ENCODE data around the gene PHF20. TPM values are rescaled to one million over a fixed set of nuclear protein-coding genes. Genes with fewer than 3 reads are reported as not detected.

PHF20 gene
- total and polyA plus RNA-seq, 12 donors = 23.4 to 44.7 (median 36.0) TPM

- ATAC-seq (no peak), DNase-seq (no peak)
- Histone ChIP-seq H3K9me3 (no peaks in the 10 kb centered on the region), H3K4me3 (no peak overlapping the region), H3K27me3 (no peaks in the 10 kb centered on the region), H3K27ac (no peak overlapping the region), H3K36me3 (no peaks in the 10 kb centered on the region), H3K4me1 (peaks cover 0 to 13% (median 0%) of the 10 kb centered on the region in 9 donors)
- WGBS, 2 donors = 59 to 87% methylated on average over 3 of the region's 3 CpGs
- intact Hi-C loops (cut with DNase I) = loop anchor here in 1 of 10 donors (10.0 kb wide), 1 partner anchor 453 kb away; no protein-coding TSS in a partner anchor
- TF ChIP-seq CTCF (IDR thresholded peaks at IDR 0.05) = no peak
These were observed 210.2 kb downstream of the PHF20 start for GRCh38 chr20:35981969-35982368.

DNA sequence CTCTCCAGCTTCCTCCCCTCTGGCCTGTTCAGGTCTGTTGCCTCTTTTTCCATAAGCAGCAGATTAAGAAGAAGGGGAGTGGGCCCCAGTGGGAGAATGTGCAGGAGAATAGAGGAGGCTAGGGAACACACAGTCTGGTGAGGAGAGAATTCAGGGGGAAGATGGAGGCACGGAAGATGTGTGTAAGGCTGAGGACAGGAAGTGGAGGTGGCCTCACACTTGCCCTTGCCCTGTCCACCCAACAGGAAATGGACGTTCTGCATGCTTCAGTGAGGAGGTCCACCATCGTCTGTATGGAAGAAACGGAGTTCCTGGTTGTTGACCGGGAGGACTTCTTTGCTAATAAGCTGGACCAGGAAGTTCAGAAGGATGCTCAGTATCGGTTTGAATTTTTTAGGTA is 212.6 kb downstream of the PHF20 start:
- H3K27me3 ChIP-seq = no peaks in the 10 kb centered on the region
- H3K9me3 ChIP-seq = no peaks in the 10 kb centered on the region
- H3K27ac ChIP-seq = no peak overlapping the region
- no peak for TF ChIP-seq CTCF (IDR thresholded peaks at IDR 0.05)
- no peak overlapping the region for H3K4me3 ChIP-seq
- ATAC-seq = no peak
- no peaks in the 10 kb centered on the region for H3K4me1 ChIP-seq
- no peaks in the 10 kb centered on the region for H3K36me3 ChIP-seq
- 62 to 75% methylated on average over 6 of the region's 6 CpGs for WGBS, 2 donors
- intact Hi-C loops (cut with DNase I) = loop anchor here in 1 of 10 donors (10.0 kb wide), 1 partner anchor 450 kb away; no protein-coding TSS in a partner anchor
- DNase-seq = no peak

GRCh38 chr20:35985806-35986205 is 214.0 kb downstream of the PHF20 start:
- H3K9me3 ChIP-seq = no peaks in the 10 kb centered on the region
- DNase-seq (no peak), ATAC-seq (no peak)
- WGBS, 2 donors = 78 to 90% methylated on average over 2 of the region's 2 CpGs
- intact Hi-C loops (cut with DNase I) = loop anchor here in 1 of 10 donors (10.0 kb wide), 1 partner anchor 449 kb away; no protein-coding TSS in a partner anchor
- no peaks in the 10 kb centered on the region for H3K27me3 ChIP-seq
- H3K36me3 ChIP-seq = no peaks in the 10 kb centered on the region
- H3K4me3 ChIP-seq = no peak overlapping the region
- H3K4me1 ChIP-seq = no peaks in the 10 kb centered on the region
- no peak overlapping the region for H3K27ac ChIP-seq
- no peak for TF ChIP-seq CTCF (IDR thresholded peaks at IDR 0.05)

DNA sequence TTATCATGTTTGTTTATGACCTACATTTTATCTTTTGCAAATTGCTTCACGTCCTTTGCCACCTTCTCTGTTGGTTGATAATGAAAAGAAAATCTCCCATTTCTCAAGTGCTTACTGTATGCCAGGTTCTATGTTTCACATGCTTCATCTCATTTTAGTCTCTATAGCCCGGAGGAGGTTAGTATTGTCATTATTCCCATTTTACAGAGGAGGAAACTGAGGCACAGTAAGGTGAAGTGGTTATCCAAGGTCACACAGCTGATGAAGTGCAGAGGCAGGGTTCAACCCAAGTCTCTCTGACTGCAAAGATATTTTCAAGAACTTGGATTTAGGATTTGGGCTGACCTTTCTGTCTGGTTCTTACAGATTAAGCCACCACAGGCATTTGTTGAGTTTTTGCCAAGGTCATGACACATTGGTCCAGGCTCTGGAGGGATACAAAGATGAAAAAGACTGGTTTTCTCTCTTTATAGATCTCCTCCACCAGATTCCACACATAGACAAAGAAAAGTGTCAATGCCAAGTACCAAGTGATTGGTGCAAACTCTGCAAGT is 217.2 kb downstream of the PHF20 start:
- ATAC-seq (no peak), DNase-seq (no peak)

More for the DNA sequence above, 217.2 kb downstream of the PHF20 start:
- Histone ChIP-seq H3K27ac (no peak overlapping the region), H3K4me1 (peaks cover 0 to 3% (median 0%) of the 10 kb centered on the region in 9 donors), H3K9me3 (no peaks in the 10 kb centered on the region), H3K36me3 (no peaks in the 10 kb centered on the region), H3K27me3 (no peaks in the 10 kb centered on the region), H3K4me3 (no peak overlapping the region)
- intact Hi-C loops (cut with DNase I) = loop anchor here in 1 of 10 donors (10.0 kb wide), 1 partner anchor 446 kb away; no protein-coding TSS in a partner anchor
- no peak for TF ChIP-seq CTCF (IDR thresholded peaks at IDR 0.05)
- WGBS, 2 donors = 79 to 83% methylated on average over 2 of the region's 2 CpGs
